Trophoblast cell (in vitro differentiated cells and primary cell): Measurements from ENCODE around the gene FSTL3.
A peak's percentile ranks its signal among the peaks of the same experiment; 100 is the strongest.

Experiments
- DNase-seq, 2 donors: peaks; one replicate each; pipeline ENCODE4 v3.0.0-alpha.2; 2016
- H2AFZ ChIP-seq: 2 replicates; pipeline ENCODE4 v1.6.1; 2013; ENCODE audit warnings: low read length, moderate library complexity, mild to moderate bottlenecking; ENCODE audit not compliant: insufficient read depth, poor library complexity
- H2AK5ac ChIP-seq: 2 replicates; pipeline ENCODE4 v1.6.1; 2013; ENCODE audit warnings: mild to moderate bottlenecking, low read length
- H2BK120ac ChIP-seq: 2 replicates; pipeline ENCODE4 v1.6.1; 2013; ENCODE audit warnings: low read length, mild to moderate bottlenecking, moderate library complexity; ENCODE audit not compliant: insufficient read depth, poor library complexity
- H2BK12ac ChIP-seq: 2 replicates; pipeline ENCODE4 v1.6.1; 2013; ENCODE audit warnings: mild to moderate bottlenecking, low read length, moderate library complexity
- H2BK5ac ChIP-seq: 2 replicates; pipeline ENCODE4 v1.6.1; 2013; ENCODE audit warnings: low read length, low read depth, moderate library complexity, mild to moderate bottlenecking; ENCODE audit not compliant: poor library complexity
- H3K14ac ChIP-seq: 2 replicates; pipeline ENCODE4 v1.6.1; 2013; ENCODE audit warnings: mild to moderate bottlenecking, low read length
- H3K18ac ChIP-seq: 2 replicates; pipeline ENCODE4 v1.6.1; 2013; ENCODE audit warnings: mild to moderate bottlenecking, low read length
- H3K23ac ChIP-seq: 2 replicates; pipeline ENCODE4 v1.6.1; 2013; ENCODE audit warnings: low read length
- H3K27ac ChIP-seq: 2 replicates; pipeline ENCODE4 v1.5.1; 2013; ENCODE audit warnings: low read depth, mild to moderate bottlenecking, inconsistent platforms, low read length, moderate library complexity
- H3K27me3 ChIP-seq: 2 replicates; pipeline ENCODE4 v1.6.1; 2013; ENCODE audit warnings: inconsistent platforms, mild to moderate bottlenecking, low read length, moderate library complexity; ENCODE audit not compliant: insufficient read depth
- H3K36me3 ChIP-seq, 2 experiments: 1 replicate in 1 of 2; 2 replicates in 1 of 2; pipeline ENCODE4 v1.6.1; 2013; ENCODE audit warnings: low read length in 2 of 2, mild to moderate bottlenecking in 2 of 2, moderate library complexity in 1 of 2; ENCODE audit not compliant: insufficient read depth in 2 of 2, control insufficient read depth in 1 of 2
- H3K4ac ChIP-seq: 2 replicates; pipeline ENCODE4 v1.6.1; 2013; ENCODE audit warnings: low read depth, mild to moderate bottlenecking, low read length, moderate library complexity
- H3K4me1 ChIP-seq, 2 experiments: 1 replicate in 1 of 2; 2 replicates in 1 of 2; pipeline ENCODE4 v1.6.1; 2013; ENCODE audit warnings: low read length in 2 of 2, mild to moderate bottlenecking in 2 of 2, moderate library complexity in 1 of 2; ENCODE audit not compliant: insufficient read depth in 2 of 2, control insufficient read depth in 1 of 2
- H3K4me2 ChIP-seq: 2 replicates; pipeline ENCODE4 v1.6.1; 2013; ENCODE audit warnings: inconsistent platforms, mild to moderate bottlenecking, low read length, moderate library complexity
- H3K4me3 ChIP-seq: 2 replicates; pipeline ENCODE4 v1.5.1; 2013; ENCODE audit warnings: mild to moderate bottlenecking, low read depth, low read length, inconsistent platforms
- H3K79me1 ChIP-seq: one replicate; pipeline ENCODE4 v1.6.1; 2013; ENCODE audit warnings: low read length
- H3K79me2 ChIP-seq: 2 replicates; pipeline ENCODE4 v1.6.1; 2013; ENCODE audit warnings: low read length, mild to moderate bottlenecking; ENCODE audit not compliant: control insufficient read depth, insufficient read depth, poor library complexity
- H3K9ac ChIP-seq: 2 replicates; pipeline ENCODE4 v1.6.1; 2013; ENCODE audit warnings: mild to moderate bottlenecking, low read length
- H3K9me3 ChIP-seq: 2 replicates; pipeline ENCODE4 v1.6.1; 2013; ENCODE audit warnings: low read depth, mild to moderate bottlenecking, control low read depth, inconsistent platforms, low read length; ENCODE audit not compliant: insufficient read depth
- H4K12ac ChIP-seq: 2 replicates; pipeline ENCODE4 v1.6.1; 2013; ENCODE audit warnings: low read depth, mild to moderate bottlenecking, low read length, moderate library complexity
- H4K8ac ChIP-seq: 2 replicates; pipeline ENCODE4 v1.6.1; 2013; ENCODE audit warnings: low read depth, mild to moderate bottlenecking, low read length, moderate library complexity
- H4K91ac ChIP-seq: one replicate; pipeline ENCODE4 v1.6.1; 2013; ENCODE audit warnings: low read depth, mild to moderate bottlenecking, low read length, moderate library complexity
- WGBS: extraction: QIAGEN DNeasy Blood & Tissue Kit; methylation state at CpG from one replicate; pipeline ENCODE4 v1.1.7; 2013; ENCODE audit warnings: missing lambda C conversion rate; ENCODE audit not compliant: insufficient read length, insufficient coverage; ENCODE audit errors: extremely low coverage; 5-methylcytosine and 5-hydroxymethylcytosine counted together

The FSTL3 gene

DNA sequence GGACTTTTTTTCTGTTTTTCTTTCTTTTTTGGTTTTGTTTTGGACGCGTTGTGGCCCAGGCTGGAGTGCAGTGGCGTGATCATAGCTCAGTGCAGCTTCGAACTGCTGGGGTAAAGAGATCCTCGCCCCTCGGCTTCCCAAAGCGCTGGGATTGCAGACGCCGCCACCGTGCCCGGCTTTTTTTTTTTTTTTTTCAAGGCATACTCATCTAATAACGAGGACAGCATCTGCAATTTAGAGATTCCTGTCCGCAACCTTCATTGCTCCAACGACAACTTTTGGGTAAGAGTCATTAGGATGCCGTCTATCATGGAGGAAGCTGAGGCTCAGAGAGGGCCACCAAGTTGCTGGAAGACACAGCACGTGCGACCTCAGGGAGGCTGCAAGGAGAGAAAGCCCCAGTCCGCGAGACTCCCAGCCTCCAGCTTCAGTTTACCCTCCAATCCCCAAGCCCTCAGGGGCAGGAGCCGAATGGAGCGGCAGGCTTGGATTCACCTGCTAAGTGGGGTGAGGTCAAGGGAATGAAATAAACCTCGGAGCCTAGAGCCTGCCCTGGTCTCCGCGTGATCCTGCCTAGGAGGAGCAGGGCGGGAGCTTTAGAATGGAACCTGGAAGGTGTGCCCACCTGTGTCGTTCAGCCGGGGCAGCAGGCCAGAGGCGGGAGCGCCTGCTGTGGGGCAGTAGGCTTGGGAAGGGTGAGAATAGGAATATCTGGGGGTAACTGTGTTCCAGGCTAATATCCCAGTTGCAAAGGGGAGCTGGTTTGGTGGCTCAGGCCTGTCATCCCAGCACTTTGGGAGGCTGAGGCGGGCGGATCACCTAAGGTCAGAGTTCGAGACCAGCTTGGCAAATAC, 42.2 kb upstream of the FSTL3 start:
- peak overlapping the region; percentile 70 for H3K4me3 ChIP-seq
- H2BK120ac ChIP-seq = peak overlapping the region; percentile 40
- H2AK5ac ChIP-seq = no peak overlapping the region
- peak overlapping the region; percentile 30 for H4K91ac ChIP-seq
- peak overlapping the region; percentile 46 for H2BK12ac ChIP-seq
- H3K27me3 ChIP-seq = no peaks in the 10 kb centered on the region
- peak overlapping the region; percentile 65 for H3K14ac ChIP-seq
- H3K79me2 ChIP-seq = peaks cover 9% of the 10 kb centered on the region
- H3K27ac ChIP-seq = no peak overlapping the region
- H3K9ac ChIP-seq = peak overlapping the region; percentile 69
- H4K12ac ChIP-seq = peak overlapping the region; percentile 87
- peak overlapping the region; percentile 94 for H2AFZ ChIP-seq
- H3K23ac ChIP-seq = no peak overlapping the region
- H3K4me1 ChIP-seq = peaks cover 18 to 20% of the 10 kb centered on the region in 2 experiments
- H3K4ac ChIP-seq = no peak overlapping the region
- no peak overlapping the region for H2BK5ac ChIP-seq
- H4K8ac ChIP-seq = peak overlapping the region; percentile 91
- peaks cover 4% of the 10 kb centered on the region for H3K9me3 ChIP-seq
- WGBS = no CpG with 5 or more reads among the region's 32 CpGs
- H3K18ac ChIP-seq = peak overlapping the region; percentile 27
- H3K79me1 ChIP-seq = peaks cover 10% of the 10 kb centered on the region
- DNase-seq = peak in 1 of 2 donors; percentile 68
- peaks cover 6 to 8% of the 10 kb centered on the region in 2 experiments for H3K36me3 ChIP-seq
- H3K4me2 ChIP-seq = peak overlapping the region; percentile 76

DNA sequence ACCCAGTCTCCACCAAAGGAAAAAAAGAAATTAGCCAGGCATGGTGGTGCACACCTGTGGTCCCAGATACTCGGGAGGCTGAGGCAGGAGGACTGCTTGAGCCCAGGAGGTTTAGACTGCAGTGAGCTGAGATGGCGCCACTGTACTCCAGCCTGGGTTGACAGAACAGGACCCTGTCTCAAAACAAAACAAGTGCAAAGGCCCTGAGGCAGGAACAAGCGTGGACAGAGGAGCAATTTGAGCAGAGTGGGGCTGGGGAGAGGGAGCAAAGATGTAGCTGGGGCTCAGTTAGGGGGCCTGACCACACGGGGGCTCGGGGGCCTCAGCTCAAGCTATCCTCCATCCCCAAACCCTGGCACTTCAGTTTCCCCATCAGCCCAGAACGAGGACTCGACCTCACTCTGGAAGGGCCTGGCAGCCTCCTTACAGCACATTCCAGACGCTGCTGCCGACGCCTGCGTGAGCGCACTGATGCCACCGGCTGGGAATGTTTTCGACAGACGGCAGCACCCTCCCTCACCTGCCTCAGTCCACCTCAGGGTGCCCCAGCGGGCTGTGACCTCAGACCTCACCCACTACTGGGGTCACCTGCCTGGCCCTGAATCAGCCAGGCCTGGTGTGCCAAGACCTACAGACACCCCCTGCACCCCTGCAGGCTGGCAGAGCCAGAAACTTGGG, 41.1 kb upstream of the FSTL3 start:
- H3K9me3 ChIP-seq = peaks cover 6% of the 10 kb centered on the region
- H2AFZ ChIP-seq = no peak overlapping the region
- H3K27me3 ChIP-seq = no peaks in the 10 kb centered on the region
- peaks cover 22 to 23% of the 10 kb centered on the region in 2 experiments for H3K4me1 ChIP-seq
- H4K91ac ChIP-seq = no peak overlapping the region
- H3K4ac ChIP-seq = no peak overlapping the region
- peak; percentile 49 to 68 for DNase-seq
- H3K9ac ChIP-seq = no peak overlapping the region
- H3K79me1 ChIP-seq = peaks cover 10% of the 10 kb centered on the region
- no peak overlapping the region for H3K4me2 ChIP-seq
- WGBS = no CpG with 5 or more reads among the region's 16 CpGs
- H3K4me3 ChIP-seq = no peak overlapping the region
- no peak overlapping the region for H3K23ac ChIP-seq
- no peak overlapping the region for H4K8ac ChIP-seq
- H2BK5ac ChIP-seq = no peak overlapping the region
- H3K36me3 ChIP-seq = peaks cover 2 to 5% of the 10 kb centered on the region in 2 experiments
- H2AK5ac ChIP-seq = no peak overlapping the region
- H3K14ac ChIP-seq = no peak overlapping the region
- no peak overlapping the region for H2BK12ac ChIP-seq
- H2BK120ac ChIP-seq = no peak overlapping the region
- no peak overlapping the region for H4K12ac ChIP-seq
- no peak overlapping the region for H3K27ac ChIP-seq
- no peak overlapping the region for H3K18ac ChIP-seq
- H3K79me2 ChIP-seq = peaks cover 9% of the 10 kb centered on the region

DNA sequence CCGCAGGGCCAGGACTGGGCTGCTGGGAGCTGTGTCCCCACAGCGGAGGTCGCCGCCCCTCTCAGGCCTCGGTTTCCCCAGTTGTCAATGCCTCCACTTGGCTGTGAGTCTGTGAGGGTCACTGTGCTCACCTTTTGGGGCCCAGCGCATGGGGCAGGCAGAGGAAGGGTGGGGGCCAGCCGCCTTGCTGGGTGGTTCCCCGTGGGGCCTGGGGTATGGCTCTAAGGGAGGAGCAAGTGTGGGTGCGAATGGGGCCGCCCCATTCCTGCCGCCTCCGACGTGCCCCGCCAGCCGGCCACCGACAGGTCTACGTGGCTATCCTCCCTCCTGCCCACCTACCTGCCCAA, 37.3 kb upstream of the FSTL3 start:
- Histone ChIP-seq H2BK120ac (no peak overlapping the region), H3K4me2 (no peak overlapping the region), H3K4me1 (peaks cover 14 to 18% of the 10 kb centered on the region in 2 experiments), H4K12ac (no peak overlapping the region), H2AK5ac (no peak overlapping the region), H2BK5ac (no peak overlapping the region), H3K23ac (no peak overlapping the region), H2AFZ (peak overlapping the region; percentile 1), H3K36me3 (peaks cover under 1 to 7% of the 10 kb centered on the region in 2 experiments), H3K27me3 (no peaks in the 10 kb centered on the region), H2BK12ac (no peak overlapping the region), H3K27ac (no peak overlapping the region), H3K79me2 (peaks cover 1% of the 10 kb centered on the region), H3K4me3 (no peak overlapping the region), H4K91ac (no peak overlapping the region), H3K79me1 (no peaks in the 10 kb centered on the region), H4K8ac (no peak overlapping the region), H3K9me3 (peaks cover 4% of the 10 kb centered on the region), H3K9ac (no peak overlapping the region), H3K18ac (no peak overlapping the region), H3K14ac (no peak overlapping the region), H3K4ac (no peak overlapping the region)
- DNase-seq = no peak
- no CpG with 5 or more reads among the region's 17 CpGs for WGBS

DNA sequence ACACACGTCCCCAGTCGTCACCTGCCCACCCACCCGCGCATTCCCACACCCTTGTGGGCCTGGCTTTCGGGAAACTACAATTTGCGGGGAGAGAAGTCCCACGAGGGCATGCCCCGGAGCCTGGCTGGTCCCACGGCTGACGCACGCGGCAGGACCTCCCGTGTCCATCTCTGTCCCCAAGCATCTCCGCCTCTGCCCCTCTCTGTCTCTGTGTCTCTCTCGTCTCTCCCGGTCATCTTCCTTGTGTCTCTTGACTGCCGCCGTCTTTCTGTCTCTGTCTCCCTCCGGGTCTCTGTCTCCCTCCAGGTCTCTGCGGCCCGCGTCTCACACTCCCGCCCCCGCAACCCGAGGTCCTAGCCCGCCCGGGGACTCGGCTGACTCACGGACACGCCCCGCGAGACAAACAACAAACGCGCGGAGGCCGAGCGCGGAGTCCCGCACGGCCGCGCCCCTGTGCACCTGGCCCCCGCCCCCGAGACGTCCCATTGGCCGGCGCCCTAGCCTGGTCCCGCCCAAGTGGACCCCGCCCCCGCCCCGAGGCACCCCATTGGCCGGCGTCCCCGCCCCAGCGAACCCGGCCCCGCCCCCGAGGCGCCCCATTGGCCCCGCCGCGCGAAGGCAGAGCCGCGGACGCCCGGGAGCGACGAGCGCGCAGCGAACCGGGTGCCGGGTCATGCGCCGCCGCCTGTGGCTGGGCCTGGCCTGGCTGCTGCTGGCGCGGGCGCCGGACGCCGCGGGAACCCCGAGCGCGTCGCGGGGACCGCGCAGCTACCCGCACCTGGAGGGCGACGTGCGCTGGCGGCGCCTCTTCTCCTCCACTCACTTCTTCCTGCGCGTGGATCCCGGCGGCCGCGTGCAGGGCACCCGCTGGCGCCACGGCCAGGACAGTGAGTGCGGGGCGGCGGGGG, 36.7 kb upstream of the FSTL3 start, which contains the start of gene FGF22:
Gene FGF22, plus strand, starts transcription at position 627 of the 908 bp plus-strand sequence. Its CDS starts 47 bp downstream, at position 674.
- Histone ChIP-seq H2BK120ac (no peak within 1 kb of the TSS), H3K23ac (no peak within 1 kb of the TSS), H2BK5ac (no peak within 1 kb of the TSS), H3K79me2 (no peaks in the 10 kb centered on the region), H3K14ac (no peak within 1 kb of the TSS), H3K4me2 (peak within 1 kb of the TSS; percentile 88), H2AFZ (peak within 1 kb of the TSS; percentile 35), H2BK12ac (no peak within 1 kb of the TSS), H4K12ac (no peak within 1 kb of the TSS), H2AK5ac (no peak within 1 kb of the TSS), H3K4me1 (peaks cover 8 to 13% of the 10 kb centered on the region in 2 experiments), H3K9ac (no peak within 1 kb of the TSS), H3K27ac (no peak within 1 kb of the TSS), H3K36me3 (peaks cover 5 to 12% of the 10 kb centered on the region in 2 experiments), H4K91ac (no peak within 1 kb of the TSS), H3K4ac (no peak within 1 kb of the TSS), H3K18ac (no peak within 1 kb of the TSS), H3K9me3 (peaks cover 4% of the 10 kb centered on the region), H3K79me1 (no peaks in the 10 kb centered on the region), H4K8ac (peak within 1 kb of the TSS; percentile 43), H3K27me3 (no peaks in the 10 kb centered on the region), H3K4me3 (peak within 1 kb of the TSS; percentile 66)
- no CpG with 5 or more reads among the region's 109 CpGs for WGBS
- DNase-seq = peak; percentile 86 to 92
